Panc1 (cell line): ENCODE data around the gene SMAGP. TPM values are rescaled to one million over a fixed set of nuclear protein-coding genes. Genes with fewer than 3 reads are reported as not detected.

Source experiments
- ATAC-seq: fragments of 200-7000 bp; cut with Tn5 transposase; 2 replicates; pipeline ENCODE4 v1.9.1; 2020; ENCODE audit warnings: mild to moderate bottlenecking, moderate library complexity
- BruUV-seq: library from RNA; stranded (reverse); fragments of 400-500 nt; replicated peaks from 2 replicates; lab custom pipeline; 2021; lab: Mats Ljungman, UMichigan
- CTCF ChIA-PET: fragments of 300-600 bp; sonication (Branson Sonifier 250); formaldehyde crosslinking; loops from one replicate; lab custom pipeline; 2022; ENCODE audit warnings: antibody characterized with exemption; lab: Charles Lee
- POLR2A ChIA-PET: fragments of 300-600 bp; sonication (Branson Sonifier 250); formaldehyde crosslinking; loops from one replicate; lab custom pipeline; 2022; ENCODE audit warnings: antibody characterized with exemption; lab: Charles Lee
- DNase-seq: peaks from one replicate; pipeline ENCODE4 v3.0.0-alpha.2; 2010; ENCODE audit warnings: low read depth, low spot score
- H3K27ac ChIP-seq: 2 replicates; pipeline ENCODE4 v1.5.1; 2011; ENCODE audit warnings: mild to moderate bottlenecking, low read length, inconsistent platforms
- H3K27me3 ChIP-seq: fragments of 200-500 bp; sonication (Bioruptor generic); 2 replicates; pipeline ENCODE4 v1.6.0; 2014; ENCODE audit warnings: low read length, inconsistent platforms; ENCODE audit not compliant: control insufficient read depth, insufficient read depth
- H3K36me3 ChIP-seq: fragments of 200-500 bp; sonication (Bioruptor generic); 2 replicates; pipeline ENCODE4 v1.5.1; 2014; ENCODE audit warnings: inconsistent platforms, mild to moderate bottlenecking, low read length, moderate library complexity; ENCODE audit not compliant: control insufficient read depth, insufficient read depth
- H3K4me1 ChIP-seq: 2 replicates; pipeline ENCODE4 v1.5.1; 2011; ENCODE audit warnings: inconsistent platforms, mild to moderate bottlenecking, low read length, moderate library complexity; ENCODE audit not compliant: control insufficient read depth, insufficient read depth
- H3K4me3 ChIP-seq, 2 experiments: 2 replicates each; pipeline ENCODE4 v1.5.1; 2011 to 2012; ENCODE audit warnings: low read depth in 2 of 2, low read length in 2 of 2, mild to moderate bottlenecking in 2 of 2, inconsistent platforms in 1 of 2, moderate library complexity in 1 of 2
- H3K9me3 ChIP-seq: fragments of 200-500 bp; sonication (Bioruptor generic); 2 replicates; pipeline ENCODE4 v1.5.1; 2014; ENCODE audit warnings: low read depth, mild to moderate bottlenecking, inconsistent platforms, low read length, moderate library complexity; ENCODE audit not compliant: control insufficient read depth, insufficient read depth
- POLR2AphosphoS5 ChIP-seq: IDR thresholded peaks from 2 replicates; pipeline ENCODE4 v1.6.1; 2012; ENCODE audit warnings: mild to moderate bottlenecking, low read depth, low read length, moderate library complexity
- SIN3A ChIP-seq: IDR thresholded peaks from 2 replicates; pipeline ENCODE4 v1.6.1; 2012; ENCODE audit warnings: low read depth, mild to moderate bottlenecking, low read length, moderate library complexity, borderline replicate concordance; ENCODE audit not compliant: insufficient read depth
- TCF7L2 ChIP-seq: IDR thresholded peaks from 2 replicates; pipeline ENCODE4 v1.6.1; 2011; ENCODE audit warnings: mild to moderate bottlenecking, low read depth, low read length, inconsistent platforms
- in situ Hi-C: cut with HindIII; loops from 2 replicates; pipeline ENCODE4 v1.10.0; 2016; ENCODE audit warnings: low sequenced_read_pairs, low pct_unique_long_range_greater_than_20kb
- intact Hi-C: fragments of 100-400 bp; cut with micrococcal nuclease; formaldehyde crosslinking; loops from one replicate; pipeline ENCODE4 v1.10.0; 2022; ENCODE audit not compliant: unreplicated experiment
- total RNA-seq: library from RNA; stranded (reverse); gene quantifications from one replicate; pipeline ENCODE4 v1.2.1, GENCODE V29; 2021; ENCODE audit not compliant: unreplicated experiment
- TF ChIP-seq, protein P1 (sequence below), 2 experiments: IDR thresholded peaks; 2 replicates each; pipeline ENCODE4 v1.6.1; 2011 to 2012; ENCODE audit warnings: low read depth in 2 of 2, control low read depth in 1 of 2, low read length in 1 of 2, mild to moderate bottlenecking in 1 of 2, moderate library complexity in 1 of 2; ENCODE audit not compliant: insufficient read depth in 1 of 2
- TF ChIP-seq, protein P2 (sequence below): fragments of 450-650 bp; IDR thresholded peaks from 2 replicates; pipeline ENCODE4 v1.5.1; 2017; ENCODE audit warnings: mild to moderate bottlenecking

Gene SMAGP
- total RNA-seq, 1 experiment from 2014 or later = 2.4 TPM

DNA sequence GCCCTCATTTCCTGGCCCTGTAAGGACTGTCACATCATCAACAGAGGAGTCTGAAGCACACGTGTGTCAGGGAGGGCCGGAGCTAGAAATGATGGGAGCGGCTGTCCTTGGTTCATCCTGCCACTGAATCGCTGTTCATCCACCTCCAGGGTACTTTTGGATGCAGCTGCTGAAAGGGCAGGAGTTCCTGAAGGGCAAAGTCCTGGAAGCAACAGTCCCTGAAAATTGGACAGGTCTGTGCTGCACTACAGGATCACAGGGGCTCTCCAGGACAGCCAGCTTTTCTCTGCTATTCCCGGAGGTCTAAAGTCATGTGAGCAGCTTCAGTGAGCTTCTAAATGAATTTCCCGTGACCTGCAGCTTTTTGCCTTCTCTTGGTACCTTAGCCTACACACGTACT, 70.1 kb downstream of the SMAGP start:
- H3K27me3 ChIP-seq = no peaks in the 10 kb centered on the region
- DNase-seq = no peak
- intact Hi-C loops = no loop called here
- no TSS peak for BruUV-seq
- no peaks in the 10 kb centered on the region for H3K36me3 ChIP-seq
- no peak overlapping the region for H3K27ac ChIP-seq
- TF ChIP-seq, protein P1, sequence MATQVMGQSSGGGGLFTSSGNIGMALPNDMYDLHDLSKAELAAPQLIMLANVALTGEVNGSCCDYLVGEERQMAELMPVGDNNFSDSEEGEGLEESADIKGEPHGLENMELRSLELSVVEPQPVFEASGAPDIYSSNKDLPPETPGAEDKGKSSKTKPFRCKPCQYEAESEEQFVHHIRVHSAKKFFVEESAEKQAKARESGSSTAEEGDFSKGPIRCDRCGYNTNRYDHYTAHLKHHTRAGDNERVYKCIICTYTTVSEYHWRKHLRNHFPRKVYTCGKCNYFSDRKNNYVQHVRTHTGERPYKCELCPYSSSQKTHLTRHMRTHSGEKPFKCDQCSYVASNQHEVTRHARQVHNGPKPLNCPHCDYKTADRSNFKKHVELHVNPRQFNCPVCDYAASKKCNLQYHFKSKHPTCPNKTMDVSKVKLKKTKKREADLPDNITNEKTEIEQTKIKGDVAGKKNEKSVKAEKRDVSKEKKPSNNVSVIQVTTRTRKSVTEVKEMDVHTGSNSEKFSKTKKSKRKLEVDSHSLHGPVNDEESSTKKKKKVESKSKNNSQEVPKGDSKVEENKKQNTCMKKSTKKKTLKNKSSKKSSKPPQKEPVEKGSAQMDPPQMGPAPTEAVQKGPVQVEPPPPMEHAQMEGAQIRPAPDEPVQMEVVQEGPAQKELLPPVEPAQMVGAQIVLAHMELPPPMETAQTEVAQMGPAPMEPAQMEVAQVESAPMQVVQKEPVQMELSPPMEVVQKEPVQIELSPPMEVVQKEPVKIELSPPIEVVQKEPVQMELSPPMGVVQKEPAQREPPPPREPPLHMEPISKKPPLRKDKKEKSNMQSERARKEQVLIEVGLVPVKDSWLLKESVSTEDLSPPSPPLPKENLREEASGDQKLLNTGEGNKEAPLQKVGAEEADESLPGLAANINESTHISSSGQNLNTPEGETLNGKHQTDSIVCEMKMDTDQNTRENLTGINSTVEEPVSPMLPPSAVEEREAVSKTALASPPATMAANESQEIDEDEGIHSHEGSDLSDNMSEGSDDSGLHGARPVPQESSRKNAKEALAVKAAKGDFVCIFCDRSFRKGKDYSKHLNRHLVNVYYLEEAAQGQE (IDR thresholded peaks at IDR 0.05; ENCODE audit: insufficient read depth in 1 of 2, low read depth in 2 of 2, low read length in 1 of 2) = no peak
- TF ChIP-seq POLR2AphosphoS5 (no peak), TCF7L2 (no peak), SIN3A (no peak)
- TF ChIP-seq, protein P2, sequence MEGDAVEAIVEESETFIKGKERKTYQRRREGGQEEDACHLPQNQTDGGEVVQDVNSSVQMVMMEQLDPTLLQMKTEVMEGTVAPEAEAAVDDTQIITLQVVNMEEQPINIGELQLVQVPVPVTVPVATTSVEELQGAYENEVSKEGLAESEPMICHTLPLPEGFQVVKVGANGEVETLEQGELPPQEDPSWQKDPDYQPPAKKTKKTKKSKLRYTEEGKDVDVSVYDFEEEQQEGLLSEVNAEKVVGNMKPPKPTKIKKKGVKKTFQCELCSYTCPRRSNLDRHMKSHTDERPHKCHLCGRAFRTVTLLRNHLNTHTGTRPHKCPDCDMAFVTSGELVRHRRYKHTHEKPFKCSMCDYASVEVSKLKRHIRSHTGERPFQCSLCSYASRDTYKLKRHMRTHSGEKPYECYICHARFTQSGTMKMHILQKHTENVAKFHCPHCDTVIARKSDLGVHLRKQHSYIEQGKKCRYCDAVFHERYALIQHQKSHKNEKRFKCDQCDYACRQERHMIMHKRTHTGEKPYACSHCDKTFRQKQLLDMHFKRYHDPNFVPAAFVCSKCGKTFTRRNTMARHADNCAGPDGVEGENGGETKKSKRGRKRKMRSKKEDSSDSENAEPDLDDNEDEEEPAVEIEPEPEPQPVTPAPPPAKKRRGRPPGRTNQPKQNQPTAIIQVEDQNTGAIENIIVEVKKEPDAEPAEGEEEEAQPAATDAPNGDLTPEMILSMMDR = no peak
- ChIA-PET CTCF (no interaction called here), POLR2A (no interaction called here)
- ATAC-seq = no peak
- in situ Hi-C loops = no loop called here
- no peak overlapping the region for H3K4me3 ChIP-seq
- H3K4me1 ChIP-seq = no peaks in the 10 kb centered on the region
- no peaks in the 10 kb centered on the region for H3K9me3 ChIP-seq

DNA sequence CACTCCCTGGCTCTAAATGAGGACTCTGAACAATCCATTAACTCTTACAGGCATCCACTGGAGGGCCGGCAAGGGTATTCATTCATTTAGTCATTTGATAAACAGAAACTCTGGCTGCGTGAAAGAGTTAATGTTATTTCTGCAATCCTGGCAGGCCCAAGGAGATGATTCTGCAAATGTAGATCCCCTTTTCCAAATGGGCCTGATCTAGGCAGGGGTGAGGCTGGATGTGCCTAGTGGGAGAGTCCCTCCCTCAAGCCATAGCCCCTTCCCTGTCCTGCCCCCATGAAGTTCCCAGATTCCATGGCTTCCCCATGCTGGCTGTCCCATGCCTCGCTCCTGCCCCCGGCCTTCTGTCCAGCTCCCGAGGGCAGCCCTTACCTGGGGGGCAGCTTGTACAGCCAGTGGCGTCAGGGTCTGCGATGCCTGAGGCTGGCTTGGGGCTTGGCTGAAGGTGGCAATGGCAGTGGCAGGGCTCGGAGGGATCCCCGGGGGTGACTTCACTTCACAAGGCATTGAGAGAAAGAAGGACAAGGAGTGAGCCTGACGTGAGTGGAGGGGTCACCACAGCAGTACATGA, 70.8 kb downstream of the SMAGP start:
- no peak overlapping the region for H3K4me3 ChIP-seq
- in situ Hi-C loops (no loop called here), intact Hi-C loops (no loop called here)
- CTCF ChIA-PET = interaction anchor here (0.6 kb wide), 1 partner anchor 233 kb away, joined by 5 read pairs; no protein-coding TSS in a partner anchor
- BruUV-seq = no TSS peak
- TF ChIP-seq, protein P1 (IDR thresholded peaks at IDR 0.05; ENCODE audit: insufficient read depth in 1 of 2, low read depth in 2 of 2, low read length in 1 of 2) = no peak
- TF ChIP-seq, protein P2 = no peak
- TF ChIP-seq TCF7L2 = no peak
- TF ChIP-seq SIN3A = no peak
- no peak for TF ChIP-seq POLR2AphosphoS5
- POLR2A ChIA-PET = no interaction called here
- H3K9me3 ChIP-seq = no peaks in the 10 kb centered on the region
- H3K36me3 ChIP-seq = no peaks in the 10 kb centered on the region
- no peak for ATAC-seq
- no peaks in the 10 kb centered on the region for H3K4me1 ChIP-seq
- DNase-seq = no peak
- no peak overlapping the region for H3K27ac ChIP-seq
- no peaks in the 10 kb centered on the region for H3K27me3 ChIP-seq
